Brain pericyte (primary cell): Measurements from ENCODE around the gene FAF1.
"Not testable (repeated sequence)": the region's sequence is repeated elsewhere in the genome, so short reads cannot be mapped to it uniquely, and the experiment has no call there.

Experiments
- DNase-seq: peaks from one replicate; pipeline ENCODE4 v3.0.0-alpha.2; 2012; ENCODE audit warnings: low read depth, low spot score

The FAF1 gene

DNA sequence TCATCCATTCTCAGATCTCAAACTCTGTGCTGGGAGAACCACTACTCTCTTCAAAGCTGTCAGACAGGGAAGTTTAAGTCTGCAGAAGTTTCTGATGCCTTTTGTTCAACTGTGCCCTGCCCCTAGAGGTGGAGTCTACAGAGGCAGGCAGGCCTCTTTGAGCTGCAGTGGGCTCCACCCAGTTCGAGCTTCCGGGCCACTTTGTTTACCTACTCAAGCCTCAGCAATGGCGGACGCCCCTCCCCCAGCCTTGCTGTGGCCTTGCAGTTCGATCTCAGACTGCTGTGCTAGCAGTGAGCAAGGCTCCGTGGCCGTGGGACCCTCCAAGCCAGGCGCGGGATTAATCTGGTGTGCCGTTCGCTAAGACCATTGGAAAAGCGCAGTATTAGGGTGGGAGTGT is 49.7 kb downstream of the FAF1 start:
- DNase-seq, result not testable (repeated sequence)

DNA sequence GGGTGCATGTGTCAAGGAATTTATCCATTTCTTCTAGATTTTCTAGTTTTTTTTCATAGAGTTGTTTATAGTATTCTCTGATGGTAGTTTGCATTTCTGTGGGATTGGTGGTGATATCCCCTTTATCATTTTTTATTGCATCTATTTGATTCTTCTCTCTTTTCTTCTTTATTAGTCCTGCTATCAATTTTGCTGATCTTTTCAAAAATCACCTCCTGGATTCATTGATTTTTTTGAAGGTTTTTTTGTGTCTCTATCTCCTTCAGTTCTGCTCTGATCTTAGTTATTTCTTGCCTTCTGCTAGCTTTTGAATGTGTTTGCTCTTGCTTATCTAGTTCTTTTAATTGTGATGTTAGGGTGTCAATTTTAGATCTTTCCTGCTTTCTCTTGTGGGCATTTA is 52.5 kb downstream of the FAF1 start:
- not testable (repeated sequence) for DNase-seq

DNA sequence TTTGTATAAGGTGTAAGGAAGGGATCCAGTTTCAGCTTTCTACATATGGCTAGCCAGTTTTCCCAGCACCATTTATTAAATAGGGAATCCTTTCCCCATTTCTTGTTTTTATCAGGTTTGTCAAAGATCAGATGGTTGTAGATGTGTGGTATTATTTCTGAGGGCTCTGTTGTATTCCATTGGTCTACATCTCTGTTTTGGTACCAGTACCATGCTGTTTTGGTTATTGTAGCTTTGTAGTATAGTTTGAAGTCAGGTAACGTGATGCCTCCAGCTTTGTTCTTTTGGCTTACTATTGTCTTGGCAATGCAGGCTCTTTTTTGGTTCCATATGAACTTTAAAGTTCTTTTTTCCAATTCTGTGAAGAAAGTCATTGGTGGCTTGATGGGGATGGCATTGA is 54.0 kb downstream of the FAF1 start:
- DNase-seq, result not testable (repeated sequence)

DNA sequence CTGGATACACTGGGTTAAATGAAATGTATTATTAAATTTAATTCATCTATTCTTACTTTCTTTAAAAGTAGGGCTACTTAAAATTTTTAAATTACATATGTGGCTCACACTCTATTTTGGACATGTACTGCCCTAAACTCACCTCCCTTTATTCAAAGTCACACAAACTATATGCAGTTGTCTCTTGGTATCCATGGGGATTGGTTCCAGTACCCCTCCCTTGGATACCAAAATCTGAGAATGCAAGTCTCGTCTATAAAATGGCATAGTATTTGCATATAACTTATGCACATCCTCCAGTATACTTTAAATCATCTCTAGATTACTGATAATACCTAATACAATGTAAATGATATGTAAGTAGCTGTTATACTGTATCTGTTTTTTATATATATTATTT is 57.6 kb downstream of the FAF1 start:
- no peak for DNase-seq

DNA sequence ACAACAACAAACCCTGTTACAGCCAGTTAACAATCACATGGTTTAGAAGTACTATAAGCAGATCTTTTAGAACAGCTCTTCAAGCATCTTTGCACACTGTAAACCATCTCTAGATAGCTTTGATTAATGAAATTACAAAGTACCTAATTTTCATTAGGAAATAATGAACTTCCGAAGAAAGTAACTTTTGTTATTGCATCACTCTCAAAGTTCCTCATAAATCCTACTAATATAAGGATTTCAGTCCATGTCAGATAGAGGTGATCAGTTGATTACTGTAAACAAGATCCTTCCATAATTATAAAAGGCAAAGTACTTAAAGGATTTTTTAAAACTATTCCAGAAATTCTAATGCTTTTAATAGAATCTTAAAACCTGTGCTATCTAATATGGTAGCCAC is 58.2 kb downstream of the FAF1 start:
- no peak for DNase-seq

DNA sequence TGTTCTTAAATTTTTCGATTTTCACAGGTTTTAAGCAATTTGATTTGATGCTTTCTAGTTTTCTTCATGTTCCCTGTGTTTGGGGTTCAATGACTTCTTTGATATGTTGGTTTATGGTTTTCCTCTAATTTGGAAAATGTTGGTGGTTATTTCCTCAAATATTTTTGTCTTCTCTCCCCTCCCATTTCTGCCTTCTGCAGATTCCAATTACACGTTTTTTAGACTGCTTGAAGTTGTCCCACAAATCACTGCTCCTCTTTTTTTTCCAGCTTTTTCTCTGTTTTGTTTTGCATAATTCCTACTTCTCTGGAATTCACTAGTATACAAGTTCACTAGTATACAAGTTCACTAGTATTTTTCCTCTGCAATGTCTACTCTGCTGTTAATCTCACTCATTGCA is 61.3 kb downstream of the FAF1 start:
- no peak for DNase-seq

DNA sequence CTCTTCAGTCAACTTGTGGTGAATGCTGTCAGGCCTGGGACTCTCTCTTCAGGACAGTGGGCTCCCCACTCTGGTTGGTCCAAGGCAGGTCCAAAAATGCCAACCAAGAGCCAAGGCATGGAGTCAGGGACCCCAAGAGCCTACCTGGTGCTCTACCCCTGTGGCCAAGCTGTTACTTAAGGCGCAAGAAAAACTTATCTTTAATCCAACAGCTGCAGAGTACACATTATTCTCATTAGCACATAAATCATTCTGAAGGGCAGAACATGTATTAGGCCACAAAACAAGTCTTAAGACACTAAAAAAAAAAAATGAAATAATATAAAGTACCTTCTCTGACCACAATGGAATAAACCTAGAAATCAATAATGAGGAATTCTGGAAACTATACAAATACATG is 65.7 kb downstream of the FAF1 start:
- no peak for DNase-seq

DNA sequence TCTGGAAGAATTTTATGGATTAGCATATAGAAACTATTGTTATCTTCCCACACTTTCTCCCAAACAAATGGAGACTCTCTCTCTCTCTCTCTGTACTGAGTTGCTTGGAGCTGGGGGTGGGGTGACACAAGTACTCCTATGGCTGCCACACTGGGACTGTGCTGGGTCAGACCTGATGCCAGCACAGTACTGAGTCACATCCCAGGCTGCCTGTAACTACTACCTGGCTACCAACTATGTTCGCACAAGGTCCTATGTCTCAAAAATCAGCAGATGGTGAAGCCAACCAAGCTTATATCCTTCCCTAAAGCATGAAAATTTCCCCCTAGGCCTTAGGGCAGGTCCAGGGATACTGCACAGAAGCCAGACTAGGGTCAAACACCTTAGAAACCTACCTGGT is 66.6 kb downstream of the FAF1 start:
- DNase-seq, result no peak

DNA sequence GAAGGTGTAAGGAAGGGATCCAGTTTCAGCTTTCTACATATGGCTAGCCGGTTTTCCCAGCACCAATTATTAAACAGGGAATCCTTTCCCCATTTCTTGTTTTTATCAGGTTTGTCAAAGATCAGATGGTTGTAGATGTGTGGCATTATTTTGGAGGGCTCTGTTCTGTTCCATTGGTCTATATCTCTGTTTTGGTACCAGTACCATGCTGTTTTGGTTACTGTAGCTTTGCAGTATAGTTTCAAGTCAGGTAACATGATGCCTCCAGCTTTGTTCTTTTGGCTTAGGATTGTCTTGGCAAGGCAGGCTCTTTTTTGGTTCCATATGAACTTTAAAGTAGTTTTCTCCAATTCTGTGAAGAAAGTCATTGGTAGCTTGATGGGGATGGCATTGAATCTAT is 72.5 kb downstream of the FAF1 start:
- DNase-seq, result not testable (repeated sequence)

DNA sequence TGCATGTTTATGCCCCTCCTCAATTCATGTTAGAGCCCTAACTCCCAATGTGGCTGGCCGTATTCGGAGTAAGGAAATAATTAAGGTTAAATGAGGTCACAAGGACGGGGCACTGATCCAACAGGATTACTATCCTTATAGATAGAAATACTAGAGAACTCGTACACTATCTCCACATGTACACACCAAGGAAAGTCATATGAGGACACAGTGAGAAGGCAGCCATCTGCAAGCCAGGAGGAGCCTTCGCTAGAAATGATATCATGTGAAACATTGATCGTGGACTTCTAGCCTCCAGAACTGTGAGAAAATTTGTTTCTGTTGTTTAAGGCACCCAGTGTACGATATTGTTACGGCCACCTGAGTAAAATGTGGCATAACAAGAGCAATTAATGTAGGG is 79.7 kb downstream of the FAF1 start:
- DNase-seq, result no peak

DNA sequence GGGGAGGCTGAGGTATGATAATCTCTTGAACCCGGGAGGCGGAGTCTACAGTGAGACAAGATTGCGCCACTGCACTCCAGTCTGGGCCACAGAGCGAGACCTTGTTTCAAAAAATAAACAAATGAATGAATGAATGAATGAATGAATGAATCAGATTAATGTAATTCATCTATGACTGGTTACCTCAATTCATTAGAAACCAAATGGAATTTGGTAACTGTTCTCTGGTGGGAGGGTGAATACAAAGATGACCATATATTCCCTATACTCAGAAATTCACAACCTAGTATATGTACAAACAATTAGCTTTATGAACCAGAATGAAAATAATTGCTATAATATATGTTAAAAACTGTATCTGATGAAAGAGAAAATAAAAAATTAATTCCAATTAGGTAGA is 80.9 kb downstream of the FAF1 start:
- no peak for DNase-seq

DNA sequence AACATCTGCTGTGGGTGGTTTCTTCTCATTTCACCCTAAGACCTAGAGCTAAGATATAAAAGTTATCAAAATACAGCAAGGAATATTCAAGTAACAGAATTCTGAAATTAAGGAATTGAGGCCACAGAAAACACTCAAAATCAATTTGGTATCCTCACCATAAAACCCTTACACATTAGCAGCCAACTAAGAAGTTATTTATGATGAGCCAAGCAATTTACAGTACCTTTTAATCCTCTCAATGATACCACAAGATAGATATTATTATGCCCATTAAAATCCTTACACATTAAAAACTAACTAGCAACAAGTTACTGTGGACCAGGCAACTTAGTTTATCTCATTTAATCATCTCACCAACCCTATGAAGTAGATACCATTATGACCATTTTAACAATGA is 81.6 kb downstream of the FAF1 start:
- DNase-seq, result no peak

DNA sequence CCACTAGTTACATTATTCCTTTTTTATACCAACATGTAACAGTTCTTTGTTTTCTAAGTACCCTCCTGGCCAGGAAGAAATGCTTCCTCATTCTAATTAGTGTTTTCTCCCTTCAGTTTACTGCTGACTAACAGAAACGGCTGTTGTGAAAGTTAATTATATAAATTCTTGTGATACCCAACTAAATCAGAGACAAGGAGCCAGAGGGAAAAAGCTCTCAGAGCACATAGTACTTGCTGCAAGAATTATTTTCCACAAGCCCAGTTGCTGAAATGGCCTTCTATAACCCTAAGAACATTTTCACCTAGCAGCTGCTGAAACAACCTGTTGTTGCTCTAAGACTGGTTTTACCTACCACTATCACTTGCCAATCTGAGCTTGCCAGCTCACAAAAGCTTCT is 82.4 kb downstream of the FAF1 start:
- DNase-seq, result no peak

DNA sequence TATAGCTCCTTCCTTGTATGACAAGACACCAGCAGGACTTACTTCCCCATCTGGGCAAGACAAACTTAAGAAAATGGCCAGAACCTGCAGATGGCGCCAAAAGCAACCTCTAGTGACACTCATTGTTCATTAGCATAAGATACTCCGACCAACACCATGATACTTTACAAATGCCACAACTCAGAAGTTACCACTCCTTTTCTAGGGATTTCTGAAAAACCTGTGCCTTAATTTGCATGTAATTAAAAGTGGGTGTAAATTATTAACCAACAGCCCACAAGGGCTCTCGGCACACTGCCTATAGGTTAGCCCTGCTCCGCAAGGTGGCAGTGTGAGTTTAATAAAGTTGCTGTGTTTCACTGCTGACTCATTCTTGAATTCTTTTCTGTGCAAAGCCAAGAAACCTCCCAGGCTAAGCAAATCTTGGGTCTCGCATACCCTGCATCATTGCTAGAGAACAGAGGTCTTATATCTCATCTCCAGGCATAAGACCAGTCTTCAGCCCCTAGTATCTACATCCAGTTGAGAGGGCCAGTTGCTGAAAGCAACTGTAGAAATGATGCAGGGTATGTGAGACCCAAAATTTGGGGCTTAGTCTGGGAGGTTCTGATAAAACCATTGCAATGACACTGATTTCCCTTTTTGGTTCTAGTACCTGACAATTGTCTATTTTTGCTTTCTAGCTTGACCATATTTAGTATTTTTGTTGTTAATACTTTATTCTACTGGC is 86.4 kb downstream of the FAF1 start:
- no peak for DNase-seq

DNA sequence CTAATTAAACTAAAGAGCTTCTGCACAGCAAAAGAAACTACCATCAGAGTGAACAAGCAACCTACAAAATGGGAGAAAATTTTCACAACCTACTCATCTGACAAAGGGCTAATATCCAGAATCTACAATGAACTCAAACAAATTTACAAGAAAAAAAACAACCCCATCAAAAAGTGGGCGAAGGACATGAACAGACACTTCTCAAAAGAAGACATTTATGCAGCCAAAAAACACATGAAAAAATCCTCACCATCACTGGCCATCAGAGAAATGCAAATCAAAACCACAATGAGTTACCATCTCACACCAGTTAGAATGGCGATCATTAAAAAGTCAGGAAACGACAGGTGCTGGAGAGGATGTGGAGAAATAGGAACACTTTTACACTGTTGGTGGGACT is 95.2 kb downstream of the FAF1 start:
- not testable (repeated sequence) for DNase-seq

DNA sequence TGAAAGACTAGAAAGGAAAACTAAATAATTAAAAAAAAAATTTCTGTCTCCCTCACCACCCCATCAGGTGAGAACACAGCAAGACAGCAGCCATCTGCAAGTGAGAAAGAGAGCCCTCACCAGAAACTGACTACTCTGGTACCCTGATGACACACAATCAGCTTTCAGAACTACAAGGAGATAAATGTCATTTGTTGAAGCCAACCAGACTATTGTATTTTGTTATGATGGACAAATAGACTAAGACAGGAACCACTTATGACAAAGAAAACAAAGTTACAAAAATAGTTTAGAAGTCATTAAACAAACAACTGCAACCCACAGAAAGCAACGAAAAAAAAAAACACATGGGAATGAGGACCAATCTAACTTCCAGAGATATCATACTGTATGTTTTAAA is 98.3 kb downstream of the FAF1 start:
- DNase-seq, result no peak

DNA sequence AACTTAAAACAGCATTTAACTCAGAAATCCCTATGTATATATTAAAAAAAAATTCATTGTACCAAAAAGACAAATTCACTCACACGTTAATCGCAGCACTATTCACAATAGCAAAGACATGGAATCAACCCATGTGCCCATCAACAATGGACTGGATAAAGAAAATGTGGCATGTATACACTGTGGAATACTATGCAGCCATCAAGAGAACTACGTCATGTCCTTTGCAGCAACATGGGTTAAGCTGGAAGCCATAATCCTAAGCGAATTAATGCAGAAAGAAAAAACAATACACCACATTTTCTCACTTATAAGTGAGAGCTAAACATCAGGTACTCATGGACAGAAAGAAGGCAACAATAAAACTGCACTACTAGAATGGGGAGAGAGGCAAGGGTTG is 99.4 kb downstream of the FAF1 start:
- no peak for DNase-seq

DNA sequence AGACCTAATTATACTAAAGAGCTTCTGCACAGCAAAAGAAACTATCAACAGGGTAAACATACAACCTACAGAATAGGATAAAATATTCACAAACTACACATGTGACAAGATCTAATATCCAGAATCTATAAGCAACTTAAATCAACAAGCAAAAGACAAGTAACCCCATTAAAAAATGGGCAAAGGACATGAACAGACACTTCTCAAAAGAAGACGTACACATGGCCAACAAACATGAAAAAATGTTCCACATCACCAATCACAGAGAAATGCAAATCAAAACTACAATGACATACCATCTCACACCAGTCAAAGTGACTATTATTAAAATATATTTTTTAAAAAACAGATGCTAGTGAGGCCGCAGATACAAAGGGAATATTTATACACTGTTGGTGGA is 99.8 kb downstream of the FAF1 start:
- no peak for DNase-seq

DNA sequence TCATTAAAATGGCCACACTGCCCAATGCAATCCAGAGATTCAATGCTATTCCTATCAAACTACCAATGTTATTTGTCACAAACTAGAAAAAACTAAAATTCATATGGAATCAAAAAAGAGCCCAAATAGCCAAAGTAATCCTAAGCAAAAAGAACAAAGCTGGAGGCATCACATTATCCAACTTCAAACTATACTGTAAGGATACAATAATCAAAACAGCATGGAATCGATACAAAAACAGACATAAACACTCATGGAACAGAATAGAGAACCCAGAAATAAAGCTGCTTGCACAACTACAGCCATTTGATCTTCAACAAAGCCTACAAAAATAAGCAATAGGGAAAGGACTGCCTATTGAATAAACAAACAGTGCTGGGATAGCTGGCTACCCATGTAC is 100.4 kb downstream of the FAF1 start:
- DNase-seq, result no peak

DNA sequence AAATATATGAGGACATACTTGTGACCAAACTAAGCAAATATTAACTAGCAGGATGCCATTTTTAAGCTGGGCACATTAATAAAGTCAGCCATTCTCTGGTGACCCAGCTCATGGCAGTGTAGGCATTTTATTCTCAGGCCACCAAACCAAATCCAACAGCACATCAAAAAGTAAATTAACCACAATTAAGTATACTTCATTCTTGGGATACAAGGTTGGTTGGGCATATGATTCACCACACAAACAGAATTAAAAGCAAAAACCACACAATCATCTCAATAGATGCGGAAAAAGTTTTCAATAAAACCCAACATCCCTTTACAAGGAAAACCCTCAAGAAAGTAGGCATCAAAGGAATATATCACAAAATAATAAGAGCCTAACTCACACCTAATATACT is 101.3 kb downstream of the FAF1 start:
- no peak for DNase-seq

DNA sequence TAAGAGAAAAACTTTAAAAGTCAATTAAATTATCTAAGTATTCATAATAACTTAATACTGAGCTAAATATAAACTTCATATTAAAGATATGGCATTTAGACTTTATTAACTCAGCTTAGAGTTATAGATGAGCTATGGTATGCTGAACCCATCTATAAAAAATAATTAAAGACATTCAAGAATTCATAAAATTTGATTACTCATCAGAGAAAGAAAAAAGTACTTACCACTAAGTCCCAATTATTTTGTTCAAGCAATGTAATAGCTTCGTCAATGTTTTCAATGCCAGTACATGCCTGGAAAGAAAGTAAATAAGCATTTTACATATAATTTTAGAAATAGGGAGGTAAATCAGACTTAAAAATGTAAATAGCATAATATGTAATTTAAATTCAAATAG is 102.4 kb downstream of the FAF1 start:
- no peak for DNase-seq

DNA sequence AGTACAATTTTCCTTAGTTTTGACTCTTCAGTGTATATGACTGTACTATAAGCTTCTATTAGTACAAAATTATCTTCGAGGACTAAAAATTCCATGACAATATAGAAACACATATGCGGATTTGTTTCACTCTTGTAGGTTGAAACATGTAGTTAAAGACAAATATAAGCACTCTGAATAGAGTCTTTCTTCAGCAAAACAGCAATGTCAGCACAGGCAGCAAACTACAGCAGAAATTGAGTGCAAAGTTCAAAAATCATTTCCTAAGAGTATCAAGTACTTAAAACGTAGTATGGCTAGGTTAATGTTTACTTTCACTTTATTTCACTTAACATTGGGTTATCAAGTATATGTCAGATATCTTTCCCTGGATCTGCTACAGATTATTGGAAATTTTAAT is 106.7 kb downstream of the FAF1 start:
- DNase-seq, result no peak

DNA sequence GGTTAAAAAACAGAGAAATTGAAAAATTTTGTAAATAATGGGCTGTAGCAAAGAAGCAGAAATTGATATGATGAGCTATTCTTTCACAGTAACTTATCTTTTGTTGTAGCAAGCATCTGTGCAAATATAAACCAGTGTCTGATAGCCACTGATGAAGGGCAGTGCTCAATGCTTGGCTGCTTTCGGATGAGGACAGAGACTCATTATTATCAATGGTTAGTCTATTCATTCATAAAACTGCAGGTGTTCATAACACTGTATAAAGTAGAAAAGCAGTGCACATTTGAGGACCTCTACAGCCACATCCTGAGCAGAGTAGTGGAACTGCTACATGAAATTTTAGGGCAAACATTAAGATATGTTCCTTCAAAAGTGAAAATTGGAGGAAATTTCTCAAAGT is 107.2 kb downstream of the FAF1 start:
- DNase-seq, result no peak

DNA sequence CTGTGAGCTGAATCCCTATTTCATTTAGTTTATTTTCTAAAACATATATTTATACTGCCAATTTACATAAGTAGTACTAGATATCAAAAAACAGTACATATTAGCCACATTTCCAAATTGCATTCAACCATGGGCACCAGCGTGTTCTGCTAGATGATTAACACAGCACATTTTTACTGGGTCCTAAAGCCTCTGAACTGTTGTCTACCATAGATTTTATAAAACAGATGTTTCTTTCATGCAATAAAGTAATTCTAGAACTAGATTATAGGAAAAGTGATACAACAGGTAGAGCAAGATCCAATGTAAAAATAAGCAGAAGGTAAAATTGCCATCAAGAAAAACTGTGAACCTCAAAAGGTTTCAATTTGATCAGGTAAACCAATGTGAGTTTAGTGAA is 108.6 kb downstream of the FAF1 start:
- DNase-seq, result no peak
